HCT116 (cell line): Measurements from ENCODE around the gene LRRC4. TPM values are rescaled to one million over a fixed set of nuclear protein-coding genes. Genes with fewer than 3 reads are reported as not detected.

Experiments
- ATAC-seq: fragments of 200-7000 bp; cut with Tn5 transposase; 2 replicates; pipeline ENCODE4 v1.9.1; 2020; ENCODE audit warnings: mild to moderate bottlenecking, moderate library complexity
- BruUV-seq: library from RNA; stranded (reverse); fragments of 400-500 nt; replicated peaks from 2 replicates; lab custom pipeline; 2021; lab: Mats Ljungman, UMichigan
- CTCF ChIA-PET: fragments of 300-600 bp; sonication (Branson Sonifier 250); formaldehyde crosslinking; loops from one replicate; lab custom pipeline; 2021; ENCODE audit warnings: antibody characterized with exemption; lab: Charles Lee
- POLR2A ChIA-PET: fragments of 300-600, 350-600 bp; sonication (Branson Sonifier 250); formaldehyde crosslinking; loops from one replicate; lab custom pipeline; 2021; ENCODE audit warnings: antibody characterized with exemption; lab: Charles Lee
- RAD21 ChIA-PET, 2 experiments: fragments of 300-600 bp; sonication (Branson Sonifier 250); formaldehyde crosslinking; loops; one replicate each; lab custom pipeline; 2023; ENCODE audit warnings: low total read pairs in 2 of 2; ENCODE audit not compliant: uncharacterized antibody in 2 of 2, unreplicated experiment in 2 of 2, low non-redundant PET in 1 of 2; lab: Charles Lee
- DNase-seq: peaks from one replicate; pipeline ENCODE4 v3.0.0-alpha.2; 2010; ENCODE audit warnings: low read depth, low spot score
- H2AFZ ChIP-seq: fragments of 200-600 bp; shearing (Covaris generic), sonication (generic); 2 replicates; pipeline ENCODE4 v1.6.1; 2017; ENCODE audit warnings: low read depth, mixed run types, mixed read lengths, antibody characterized with exemption, low read length; ENCODE audit not compliant: poor library complexity, severe bottlenecking
- H3K27ac ChIP-seq: 2 replicates; pipeline ENCODE4 v1.5.1; 2012; ENCODE audit warnings: low read depth, low read length
- H3K27me3 ChIP-seq: fragments of 200-600 bp; sonication (generic); 2 replicates; pipeline ENCODE4 v1.6.1; 2016; ENCODE audit warnings: mixed run types, low read length, mixed read lengths; ENCODE audit not compliant: insufficient read depth
- H3K36me3 ChIP-seq, 2 experiments: fragments of 200-500 bp in 1 of 2; fragments of 200-600 bp in 1 of 2; sonication (Bioruptor generic) in 1 of 2; sonication (generic) in 1 of 2; 2 replicates each; pipeline versions ENCODE4 v1.5.1 to v1.6.1; 2014 to 2016; ENCODE audit warnings: low read length in 2 of 2, inconsistent platforms in 1 of 2, mixed read lengths in 1 of 2, mixed run types in 1 of 2; ENCODE audit not compliant: insufficient read depth in 2 of 2, control insufficient read depth in 1 of 2
- H3K4me1 ChIP-seq, 2 experiments: fragments of 200-600 bp in 1 of 2; sonication (generic) in 1 of 2; 2 replicates each; pipeline versions ENCODE4 v1.5.1 to v1.6.1; 2012 to 2017; ENCODE audit warnings: low read length in 2 of 2, inconsistent platforms in 1 of 2, mild to moderate bottlenecking in 1 of 2, mixed read lengths in 1 of 2, mixed run types in 1 of 2, moderate library complexity in 1 of 2; ENCODE audit not compliant: insufficient read depth in 2 of 2, control insufficient read depth in 1 of 2
- H3K4me2 ChIP-seq: fragments of 200-600 bp; sonication (generic); 2 replicates; pipeline ENCODE4 v1.6.1; 2017; ENCODE audit warnings: mixed run types, low read length, mixed read lengths
- H3K4me3 ChIP-seq, 2 experiments: fragments of 200-600 bp in 1 of 2; sonication (generic) in 1 of 2; replicated peaks in 1 of 2; 2 replicates each; pipeline ENCODE4 v1.5.1; 2011 to 2016; ENCODE audit warnings: low read length in 2 of 2, control low read depth in 1 of 2, low read depth in 1 of 2, mild to moderate bottlenecking in 1 of 2, mixed read lengths in 1 of 2, mixed run types in 1 of 2
- H3K79me2 ChIP-seq: fragments of 200-600 bp; sonication (generic); 2 replicates; pipeline ENCODE4 v1.6.1; 2017; ENCODE audit warnings: mild to moderate bottlenecking, mixed run types, low read length, moderate library complexity, mixed read lengths; ENCODE audit not compliant: insufficient read depth
- H3K9ac ChIP-seq: fragments of 200-600 bp; sonication (generic); 2 replicates; pipeline ENCODE4 v1.6.1; 2016; ENCODE audit warnings: low read length, mixed read lengths
- H3K9me2 ChIP-seq: fragments of 200-600 bp; sonication (generic), shearing (Covaris generic); 2 replicates; pipeline ENCODE4 v1.6.1; 2017; ENCODE audit warnings: mixed run types, mild to moderate bottlenecking, moderate library complexity; ENCODE audit not compliant: insufficient read depth
- H3K9me3 ChIP-seq, 2 experiments: fragments of 200-500 bp in 1 of 2; fragments of 200-600 bp in 1 of 2; sonication (Bioruptor generic) in 1 of 2; sonication (generic) in 1 of 2; 2 replicates each; pipeline ENCODE4 v1.6.1; 2014 to 2017; ENCODE audit warnings: low read length in 2 of 2, mixed read lengths in 2 of 2, inconsistent platforms in 1 of 2, low read depth in 1 of 2, mild to moderate bottlenecking in 1 of 2, mixed run types in 1 of 2, moderate library complexity in 1 of 2; ENCODE audit not compliant: control insufficient read depth in 1 of 2, insufficient read depth in 1 of 2
- H4K20me1 ChIP-seq: fragments of 200-600 bp; sonication (generic), shearing (Covaris generic); 2 replicates; pipeline ENCODE4 v1.6.1; 2017; ENCODE audit warnings: mixed run types, mild to moderate bottlenecking, moderate library complexity; ENCODE audit not compliant: insufficient read depth
- ATF3 ChIP-seq: IDR thresholded peaks from 2 replicates; pipeline ENCODE4 v1.6.1; 2012
- CBX3 ChIP-seq: IDR thresholded peaks from 2 replicates; pipeline ENCODE4 v1.6.1; 2012; ENCODE audit warnings: low read depth
- CEBPB ChIP-seq: IDR thresholded peaks from 2 replicates; pipeline ENCODE4 v1.6.1; 2012; ENCODE audit warnings: low read depth
- ELF1 ChIP-seq: IDR thresholded peaks from 2 replicates; pipeline ENCODE4 v1.6.1; 2012; ENCODE audit warnings: low read depth, borderline replicate concordance
- EZH2 ChIP-seq: fragments of 200-600 bp; sonication (generic); IDR thresholded peaks from 2 replicates; pipeline ENCODE4 v1.6.1; 2017; ENCODE audit warnings: antibody characterized with exemption, mixed run types
- EZH2phosphoT487 ChIP-seq: fragments of 200-600 bp; IDR thresholded peaks from 2 replicates; pipeline ENCODE4 v1.6.1; 2018; ENCODE audit warnings: antibody characterized with exemption, borderline replicate concordance
- FOSL1 ChIP-seq: IDR thresholded peaks from 2 replicates; pipeline ENCODE4 v1.6.1; 2012; ENCODE audit warnings: low read depth
- JUND ChIP-seq: IDR thresholded peaks from 2 replicates; pipeline ENCODE4 v1.6.1; 2012
- MAX ChIP-seq: IDR thresholded peaks from 2 replicates; pipeline ENCODE4 v1.6.1; 2012
- POLR2A ChIP-seq: IDR thresholded peaks from 2 replicates; pipeline ENCODE4 v1.7.0; 2011; ENCODE audit warnings: borderline replicate concordance; ENCODE audit not compliant: insufficient read depth, insufficient read length; ENCODE audit errors: extremely low read depth
- POLR2AphosphoS5 ChIP-seq: IDR thresholded peaks from 2 replicates; pipeline ENCODE4 v1.6.1; 2011; ENCODE audit warnings: mild to moderate bottlenecking, low read depth, low read length, moderate library complexity
- SIN3A ChIP-seq: IDR thresholded peaks from 2 replicates; pipeline ENCODE4 v1.6.1; 2012; ENCODE audit warnings: low read depth
- SRF ChIP-seq: IDR thresholded peaks from 2 replicates; pipeline ENCODE4 v1.6.1; 2012; ENCODE audit warnings: low read depth
- TCF7L2 ChIP-seq: IDR thresholded peaks from 2 replicates; pipeline ENCODE4 v1.7.0; 2011; ENCODE audit warnings: borderline replicate concordance, inconsistent platforms; ENCODE audit not compliant: insufficient read depth, insufficient read length; ENCODE audit errors: extremely low read depth
- YY1 ChIP-seq: IDR thresholded peaks from 2 replicates; pipeline ENCODE4 v1.6.1; 2011; ENCODE audit warnings: low read length, low read depth, moderate library complexity, mild to moderate bottlenecking; ENCODE audit not compliant: insufficient replicate concordance; ENCODE audit errors: extremely low read depth
- ZBTB33 ChIP-seq: IDR thresholded peaks from 2 replicates; pipeline ENCODE4 v1.6.1; 2011; ENCODE audit warnings: mild to moderate bottlenecking, low read length, moderate library complexity; ENCODE audit not compliant: insufficient replicate concordance; ENCODE audit errors: extremely low read depth
- intact Hi-C: fragments of 100-400 bp; cut with micrococcal nuclease; formaldehyde crosslinking; loops from 2 replicates; pipeline ENCODE4 v1.10.0; 2022
- total RNA-seq: library from RNA; stranded (reverse); gene quantifications from one replicate; pipeline ENCODE4 v1.2.1, GENCODE V29; 2021; ENCODE audit not compliant: unreplicated experiment

The LRRC4 gene
- total RNA-seq, 1 experiment from 2014 or later: not detected

GRCh38 chr7:128059143-128059988 lies 28.1 kb upstream of the LRRC4 start:
- CTCF ChIA-PET: no interaction called here

GRCh38 chr7:128057909-128058308 lies 26.7 kb upstream of the LRRC4 start:
- ChIA-PET RAD21 (no interaction called here), POLR2A (no interaction called here), CTCF (no interaction called here)
- ATAC-seq (no peak), DNase-seq (no peak)
- no peaks in the 10 kb centered on the region for H3K9me2 ChIP-seq
- H3K27me3 ChIP-seq: no peaks in the 10 kb centered on the region
- H3K9ac ChIP-seq: no peak overlapping the region
- no peak overlapping the region for H2AFZ ChIP-seq
- no peak overlapping the region for H3K27ac ChIP-seq
- H3K79me2 ChIP-seq: no peaks in the 10 kb centered on the region
- no TSS peak for BruUV-seq
- H4K20me1 ChIP-seq: no peaks in the 10 kb centered on the region
- H3K4me1 ChIP-seq: no peaks in the 10 kb centered on the region; a peak in 1 of 4 replicates
- H3K9me3 ChIP-seq: no peaks in the 10 kb centered on the region
- H3K36me3 ChIP-seq: no peaks in the 10 kb centered on the region; a peak in 1 of 4 replicates
- intact Hi-C loops: no loop called here
- H3K4me3 ChIP-seq: no peak overlapping the region
- H3K4me2 ChIP-seq: no peak overlapping the region
- TF ChIP-seq FOSL1 (no peak), EZH2 (no peak), POLR2A (no peak), ELF1 (no peak), JUND (no peak), ZBTB33 (no peak), MAX (no peak), ATF3 (no peak), EZH2phosphoT487 (no peak), YY1 (no peak), POLR2AphosphoS5 (no peak), SRF (no peak), CBX3 (no peak), SIN3A (no peak)

More at GRCh38 chr7:128059143-128059988, 28.1 kb upstream of the LRRC4 start:
- Histone ChIP-seq H3K27ac (no peak overlapping the region), H3K9me3 (no peaks in the 10 kb centered on the region), H3K4me2 (no peak overlapping the region), H3K79me2 (no peaks in the 10 kb centered on the region), H3K4me3 (no peak overlapping the region)
- RAD21 ChIA-PET: no interaction called here
- TF ChIP-seq CBX3 (no peak), POLR2AphosphoS5 (no peak), MAX (no peak), CEBPB (no peak), ELF1 (no peak), TCF7L2 (no peak), FOSL1 (no peak)
- TF ChIP-seq, all 23 proteins: peak for 0
- Histone ChIP-seq H3K36me3 (no peaks in the 10 kb centered on the region; a peak in 1 of 4 replicates), H2AFZ (no peak overlapping the region), H3K4me1 (no peaks in the 10 kb centered on the region), H3K9ac (no peak overlapping the region), H3K27me3 (no peaks in the 10 kb centered on the region), H3K9me2 (no peaks in the 10 kb centered on the region), H4K20me1 (no peaks in the 10 kb centered on the region)
- ATAC-seq (no peak), DNase-seq (no peak)
- POLR2A ChIA-PET: no interaction called here
- intact Hi-C loops: no loop called here
- no TSS peak for BruUV-seq
